H1 (cell line): Measurements from ENCODE around the gene GLMP. TPM values are rescaled to one million over a fixed set of nuclear protein-coding genes. Genes with fewer than 3 reads are reported as not detected.

Experiments
- CTCF ChIA-PET: fragments of 300-600 bp; sonication (Branson Sonifier 250); formaldehyde crosslinking; loops from one replicate; lab custom pipeline; 2021; ENCODE audit not compliant: partially characterized antibody; lab: Charles Lee
- POLR2A ChIA-PET: fragments of 300-600 bp; sonication (Branson Sonifier 250); formaldehyde crosslinking; loops from one replicate; lab custom pipeline; 2021; ENCODE audit warnings: inconsistent platforms; ENCODE audit not compliant: partially characterized antibody; lab: Charles Lee
- DNase-seq, 2 experiments: peaks; one replicate each; pipeline versions ENCODE4 v3.0.0 to v3.0.0-alpha.2; 2010 to 2022; ENCODE audit warnings: low spot score in 2 of 2, low read depth in 1 of 2, mixed read lengths in 1 of 2
- FAIRE-seq: peaks from 2 replicates; lab custom pipeline; 2011; peaks lifted over from hg19 to GRCh38; lab: Jason Lieb, UNC
- H2AFZ ChIP-seq: 2 replicates; pipeline ENCODE4 v1.8.1; 2012; ENCODE audit warnings: low read length, inconsistent platforms
- H2AK5ac ChIP-seq: 2 replicates; pipeline ENCODE4 v1.6.1; 2013; ENCODE audit warnings: low read depth, low read length
- H2BK120ac ChIP-seq: replicated peaks from 2 replicates; pipeline ENCODE3; 2013; ENCODE audit warnings: low read depth, low read length, inconsistent platforms
- H2BK12ac ChIP-seq: 2 replicates; pipeline ENCODE4 v1.6.1; 2013; ENCODE audit warnings: low read depth, low read length
- H2BK15ac ChIP-seq: 2 replicates; pipeline ENCODE4 v1.6.1; 2013; ENCODE audit warnings: low read length
- H2BK20ac ChIP-seq: 2 replicates; pipeline ENCODE4 v1.6.1; 2013; ENCODE audit warnings: low read length
- H2BK5ac ChIP-seq: 2 replicates; pipeline ENCODE4 v1.6.1; 2013; ENCODE audit warnings: low read depth, low read length
- H3K14ac ChIP-seq: 2 replicates; pipeline ENCODE4 v1.6.1; 2013; ENCODE audit warnings: inconsistent platforms; ENCODE audit not compliant: insufficient read length
- H3K18ac ChIP-seq: 2 replicates; pipeline ENCODE4 v1.6.1; 2013; ENCODE audit warnings: low read length; ENCODE audit errors: extremely low read depth
- H3K23ac ChIP-seq: 2 replicates; pipeline ENCODE4 v1.6.1; 2013; ENCODE audit warnings: inconsistent platforms; ENCODE audit not compliant: insufficient read length
- H3K23me2 ChIP-seq: 2 replicates; pipeline ENCODE4 v1.6.1; 2013; ENCODE audit warnings: low read depth, low read length
- H3K27ac ChIP-seq: 2 replicates; pipeline ENCODE4 v1.6.1; 2011; ENCODE audit warnings: low read depth, low read length, inconsistent platforms
- H3K27me3 ChIP-seq, 4 experiments: replicated peaks in 1 of 4; 1 replicate in 1 of 4; 2 replicates in 3 of 4; pipeline versions ENCODE4 v1.6.1 to v1.8.1; 2011 to 2013; ENCODE audit warnings: low read length in 3 of 4, mild to moderate bottlenecking in 3 of 4, inconsistent platforms in 2 of 4, mixed read lengths in 2 of 4, moderate library complexity in 1 of 4; ENCODE audit not compliant: control insufficient read depth in 3 of 4, insufficient read depth in 3 of 4; ENCODE audit errors: extremely low read depth in 1 of 4
- H3K36me3 ChIP-seq, 4 experiments: 2 replicates each; pipeline versions ENCODE4 v1.6.1 to v1.8.1; 2011 to 2013; ENCODE audit warnings: mild to moderate bottlenecking in 4 of 4, low read length in 3 of 4, moderate library complexity in 2 of 4, control low read depth in 1 of 4, inconsistent platforms in 1 of 4; ENCODE audit not compliant: insufficient read depth in 4 of 4, control insufficient read depth in 2 of 4
- H3K4ac ChIP-seq: replicated peaks from 2 replicates; pipeline ENCODE3; 2013; ENCODE audit warnings: low read length, low read depth, mixed read lengths, inconsistent platforms; ENCODE audit not compliant: insufficient read length
- H3K4me1 ChIP-seq, 4 experiments: replicated peaks in 1 of 4; 1 replicate in 1 of 4; 2 replicates in 3 of 4; pipeline versions ENCODE4 v1.6.1 to v1.8.1; 2011 to 2013; ENCODE audit warnings: low read length in 3 of 4, inconsistent platforms in 2 of 4, mixed read lengths in 1 of 4; ENCODE audit not compliant: insufficient read depth in 4 of 4, control insufficient read depth in 3 of 4
- H3K4me2 ChIP-seq, 2 experiments: 2 replicates each; pipeline versions ENCODE4 v1.6.1 to v1.8.1; 2011 to 2013; ENCODE audit warnings: low read depth in 2 of 2, low read length in 2 of 2, control low read depth in 1 of 2, inconsistent platforms in 1 of 2, mild to moderate bottlenecking in 1 of 2; ENCODE audit not compliant: insufficient read depth in 1 of 2
- H3K4me3 ChIP-seq, 4 experiments: fragments of 200-600, 300-600 bp in 1 of 4; sonication (generic), shearing (Covaris generic), sonication (Bioruptor Twin) in 1 of 4; 2 replicates each; pipeline versions ENCODE4 v1.5.1 to v1.8.1; 2011 to 2016; ENCODE audit warnings: low read length in 4 of 4, low read depth in 3 of 4, control low read depth in 2 of 4, inconsistent platforms in 2 of 4, mild to moderate bottlenecking in 2 of 4, mixed read lengths in 1 of 4, moderate library complexity in 1 of 4; ENCODE audit not compliant: insufficient read depth in 2 of 4; ENCODE audit errors: extremely low read depth in 1 of 4
- H3K56ac ChIP-seq: replicated peaks from 2 replicates; pipeline ENCODE3; 2013; ENCODE audit warnings: low read depth, mild to moderate bottlenecking, mixed read lengths, low read length, inconsistent platforms; ENCODE audit not compliant: insufficient read length
- H3K79me1 ChIP-seq: 2 replicates; pipeline ENCODE4 v1.6.1; 2013; ENCODE audit warnings: low read depth, low read length, control low read depth
- H3K79me2 ChIP-seq, 2 experiments: 2 replicates each; pipeline versions ENCODE4 v1.6.1 to v1.8.1; 2012 to 2013; ENCODE audit warnings: low read length in 2 of 2, mild to moderate bottlenecking in 2 of 2, inconsistent platforms in 1 of 2; ENCODE audit not compliant: insufficient read depth in 2 of 2, control insufficient read depth in 1 of 2
- H3K9ac ChIP-seq, 4 experiments: replicated peaks in 1 of 4; 1 replicate in 1 of 4; 2 replicates in 3 of 4; pipeline versions ENCODE4 v1.6.1 to v1.8.1; 2011 to 2013; ENCODE audit warnings: low read depth in 3 of 4, low read length in 3 of 4, control low read depth in 2 of 4, mild to moderate bottlenecking in 2 of 4, moderate library complexity in 2 of 4, inconsistent platforms in 1 of 4; ENCODE audit errors: extremely low read depth in 1 of 4
- H3K9me3 ChIP-seq, 2 experiments: 2 replicates each; pipeline versions ENCODE4 v1.6.1 to v1.8.1; 2012 to 2013; ENCODE audit warnings: mild to moderate bottlenecking in 2 of 2, moderate library complexity in 2 of 2, control low read depth in 1 of 2, inconsistent platforms in 1 of 2, low read depth in 1 of 2, low read length in 1 of 2, mixed read lengths in 1 of 2; ENCODE audit not compliant: insufficient read depth in 2 of 2
- H4K20me1 ChIP-seq, 2 experiments: replicated peaks in 1 of 2; 2 replicates each; pipeline versions ENCODE3 to v1.8.1; 2011 to 2013; ENCODE audit warnings: inconsistent platforms in 2 of 2, low read length in 2 of 2, mild to moderate bottlenecking in 1 of 2; ENCODE audit not compliant: insufficient read depth in 2 of 2, control insufficient read depth in 1 of 2
- H4K5ac ChIP-seq: 2 replicates; pipeline ENCODE4 v1.6.1; 2013; ENCODE audit warnings: low read length, low read depth, mixed read lengths, inconsistent platforms; ENCODE audit not compliant: insufficient read length
- H4K8ac ChIP-seq: 2 replicates; pipeline ENCODE4 v1.8.0; 2013; ENCODE audit warnings: mild to moderate bottlenecking, moderate library complexity, low read length, inconsistent platforms; ENCODE audit not compliant: insufficient read depth; ENCODE audit errors: extremely low read depth
- H4K91ac ChIP-seq: replicated peaks from 2 replicates; pipeline ENCODE3; 2013; ENCODE audit warnings: low read length, mixed read lengths, inconsistent platforms; ENCODE audit not compliant: insufficient read length
- ATF2 ChIP-seq: IDR thresholded peaks from 2 replicates; pipeline ENCODE4 v1.6.1; 2012; ENCODE audit warnings: low read length, inconsistent platforms
- FOSL1 ChIP-seq: IDR thresholded peaks from 2 replicates; pipeline ENCODE4 v1.6.1; 2011; ENCODE audit warnings: mild to moderate bottlenecking, low read depth, low read length, moderate library complexity; ENCODE audit not compliant: insufficient read depth
- MAX ChIP-seq: IDR thresholded peaks from 2 replicates; pipeline ENCODE4 v1.6.1; 2012; ENCODE audit warnings: inconsistent platforms
- POLR2AphosphoS5 ChIP-seq: IDR thresholded peaks from 2 replicates; pipeline ENCODE4 v1.6.1; 2011; ENCODE audit warnings: low read depth, low read length
- USF2 ChIP-seq: IDR thresholded peaks from 2 replicates; pipeline ENCODE4 v1.6.1; 2011; ENCODE audit warnings: low read length, improper control_type of control experiment
- WGBS, 2 experiments: shearing (Covaris generic) in 1 of 2; methylation state at CpG; one replicate each; pipeline versions ENCODE4 v1.1.6 to v1.1.7; 2013 to 2015; ENCODE audit warnings: low lambda C conversion rate in 2 of 2, mixed read lengths in 2 of 2, inconsistent platforms in 1 of 2, low coverage in 1 of 2, missing lambda C conversion rate in 1 of 2; ENCODE audit not compliant: insufficient replicate concordance in 2 of 2, insufficient coverage in 1 of 2, insufficient read length in 1 of 2; ENCODE audit errors: extremely low coverage in 1 of 2, missing lambda C conversion rate in 1 of 2; 5-methylcytosine and 5-hydroxymethylcytosine counted together
- polyA plus RNA-seq, 7 experiments: library from polyadenylated mRNA; depleted of rRNA in 3 of 7; stranded (reverse) in 5 of 7; unstranded in 2 of 7; fragments of >200 nt in 5 of 7; fragments of 200-250 nt in 2 of 7; gene quantifications; 1 replicate in 5 of 7; 2 replicates in 1 of 7; 4 replicates in 1 of 7; pipeline versions ENCODE4 v1.2.1 to v1.2.3, GENCODE V29; 2011 to 2013; ENCODE audit warnings: missing spikeins in 2 of 7, mixed read lengths in 2 of 7
- total RNA-seq: library from RNA; stranded (reverse); fragmentation: NEBNext Ultra II Directional; extraction: Animal tissue kit (Norgen Biotek cat#: 25700); gene quantifications from 2 replicates; pipeline ENCODE4 v1.2.1, GENCODE V29; 2021

GLMP gene
- total and polyA plus RNA-seq, 2 of the 8 experiments (the other 6 are each of a cell fraction or from before 2014, with no cell fraction given) = 48.1 to 59.5 TPM

- Histone ChIP-seq H3K56ac (no peak overlapping the region), H3K4ac (no peak overlapping the region), H2BK5ac (no peak overlapping the region), H2BK15ac (no peak overlapping the region), H3K4me2 (no peak overlapping the region), H4K91ac (no peak overlapping the region), H4K8ac (no peak overlapping the region), H3K18ac (no peak overlapping the region), H2AFZ (no peak overlapping the region), H2AK5ac (no peak overlapping the region), H3K27ac (no peak overlapping the region), H3K4me3 (no peak overlapping the region), H4K5ac (no peak overlapping the region), H3K36me3 (no peaks in the 10 kb centered on the region), H2BK20ac (no peak overlapping the region), H3K79me1 (0 out of 2 replicates have a peak, but pooled peaks cover 2% of the 10 kb centered on the region), H3K79me2 (peaks cover 9 to 12% of the 10 kb centered on the region in 2 experiments), H3K23ac (no peak overlapping the region), H3K23me2 (peaks cover 13% of the 10 kb centered on the region), H3K9ac (no peak overlapping the region), H3K4me1 (peaks cover 0 to 9% (median 3%) of the 10 kb centered on the region in 4 experiments; a peak in 2 of 7 replicates), H3K14ac (no peak overlapping the region), H3K27me3 (no peaks in the 10 kb centered on the region), H4K20me1 (peaks cover 0 to 4% of the 10 kb centered on the region in 2 experiments), H2BK12ac (no peak overlapping the region), H3K9me3 (no peaks in the 10 kb centered on the region), H2BK120ac (no peak overlapping the region)
- no peak for DNase-seq
- no peak for FAIRE-seq
- TF ChIP-seq MAX (no peak), FOSL1 (no peak), POLR2AphosphoS5 (no peak), USF2 (no peak), ATF2 (no peak)
- POLR2A ChIA-PET = interaction anchor here (1.0 to 17.4 kb wide), 5 partner anchors 15 to 73 kb away, joined by 3 to 221 read pairs (median 3); partner anchors contain the start of genes GLMP, PMF1 and VHLL
- 94% methylated on average over 8 of the region's 8 CpGs; no CpG with 5 or more reads in 1 of the 2 experiments for WGBS, 2 experiments
- CTCF ChIA-PET = interaction anchor here (0.6 to 1.0 kb wide), 2 partner anchors 40 to 300 kb away, joined by 3 read pairs; no protein-coding TSS in a partner anchor
Observed at GRCh38 chr1:156286061-156286460, 9.4 kb downstream of the GLMP start.
